Kasumi-1 (cell line): ENCODE measurements around the gene SLC12A6.
"Not testable (repeated sequence)": the region's sequence is repeated elsewhere in the genome, so short reads cannot be mapped to it uniquely, and the experiment has no call there.

ENCODE experiments used
- DNase-seq, 2 experiments: peaks; one replicate each; lab custom pipeline; 2025; lab: John Stamatoyannopoulos, UW

The SLC12A6 gene

DNA sequence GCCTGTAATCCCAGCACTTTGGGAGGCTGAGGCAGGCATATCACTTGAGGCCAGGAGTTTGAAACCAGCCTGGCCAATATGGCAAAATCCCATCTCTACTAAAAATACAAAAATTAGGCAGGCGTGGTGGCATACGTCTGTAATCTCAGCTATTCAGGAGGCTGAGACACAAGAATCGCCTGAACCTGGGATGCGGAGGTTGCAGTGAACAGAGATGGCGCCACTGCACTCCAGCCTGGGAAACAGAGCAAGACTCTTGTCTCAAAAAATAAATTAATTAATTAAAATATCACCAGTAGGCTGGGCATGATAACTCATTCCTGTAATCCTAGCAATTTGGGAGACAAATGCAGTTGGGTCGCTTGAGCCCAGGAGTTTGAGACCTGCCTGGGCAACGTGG, 144.3 kb downstream of the SLC12A6 start:
- not testable (repeated sequence) for DNase-seq

DNA sequence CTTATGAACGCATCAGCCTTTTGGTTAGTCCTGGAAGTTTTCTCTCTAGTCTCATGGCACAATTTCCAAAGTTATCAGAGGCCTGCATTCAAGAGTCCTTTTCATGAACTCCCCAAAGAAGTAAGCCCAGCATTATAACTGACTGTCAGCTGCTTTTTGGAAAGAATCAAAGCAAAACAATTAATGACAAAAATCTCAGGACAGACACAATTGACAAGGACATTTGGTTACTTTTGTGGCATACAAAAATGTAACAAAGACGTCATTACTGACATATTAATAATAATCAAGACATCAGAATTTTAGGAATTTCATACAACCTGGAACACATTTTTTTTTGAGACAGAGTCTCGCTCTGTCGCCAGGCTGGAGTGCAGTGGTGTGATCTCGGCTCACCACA, 148.9 kb downstream of the SLC12A6 start:
- DNase-seq = no peak

DNA sequence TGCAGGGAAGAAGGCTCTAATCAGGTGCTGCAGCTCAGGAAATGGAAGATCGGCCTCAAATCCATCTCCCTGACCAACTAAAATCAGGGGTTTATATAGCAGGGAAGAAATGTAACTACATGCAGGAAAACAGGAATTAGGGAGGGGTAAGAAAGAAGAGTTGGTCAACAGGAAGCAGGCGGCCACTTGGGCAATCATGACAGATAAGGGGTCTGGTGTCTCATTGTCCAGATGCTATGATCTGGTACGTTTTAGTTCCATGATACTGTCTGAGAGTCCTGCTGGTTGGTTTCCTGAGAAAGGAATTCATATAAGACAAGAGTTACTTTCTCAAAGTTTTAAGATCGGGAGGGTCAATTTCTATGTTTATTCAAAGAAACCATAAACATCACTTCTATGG, 151.9 kb downstream of the SLC12A6 start:
- no peak for DNase-seq

DNA sequence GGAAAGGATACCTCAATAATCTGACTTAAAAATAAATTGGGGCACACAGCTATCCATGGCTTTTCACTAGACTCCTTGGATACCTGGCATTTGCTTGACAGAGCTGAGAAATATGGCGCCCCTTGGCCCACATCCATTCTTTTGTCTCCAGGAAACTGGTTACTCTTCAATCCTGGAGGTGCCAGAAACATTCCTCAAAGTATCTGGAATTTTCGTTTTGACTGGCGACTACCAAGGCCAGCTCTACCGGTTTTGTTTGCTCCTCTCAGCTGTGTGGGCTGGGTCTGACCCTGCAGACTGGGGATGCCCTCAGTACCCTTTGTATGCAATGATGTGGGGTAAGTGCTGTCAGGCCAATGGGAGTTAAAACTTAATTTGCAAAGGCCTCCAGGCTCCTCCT, 154.6 kb downstream of the SLC12A6 start:
- DNase-seq = no peak
